ENCODE measurements around the gene KDM1A. TPM values are rescaled to one million over a fixed set of nuclear protein-coding genes. Genes with fewer than 3 reads are reported as not detected.

Gene KDM1A
- total and polyA plus RNA-seq, 9 of the 15 experiments (the other 6 are each of a cell fraction or from before 2014, with no cell fraction given), result 59.2 to 181 (median 168) TPM

DNA sequence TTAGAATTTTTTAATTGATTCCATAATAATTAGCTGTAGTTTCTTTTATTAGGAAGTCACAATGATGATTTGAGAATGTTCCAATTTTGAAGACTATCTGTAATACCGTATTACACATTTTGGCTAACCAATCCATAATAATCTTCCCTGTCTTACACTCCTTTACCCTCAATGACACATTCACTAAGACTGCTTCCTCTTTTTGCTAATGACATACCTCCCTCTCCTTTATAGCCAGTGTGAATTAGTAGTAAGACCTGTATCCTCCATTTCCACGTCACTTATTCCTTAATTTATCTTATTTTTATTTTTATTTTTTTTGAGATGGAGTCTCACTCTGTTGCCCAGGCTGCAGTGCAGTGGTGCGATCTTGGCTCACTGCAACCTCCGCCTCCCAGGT is 10.1 kb downstream of the KDM1A start:
- CTCF ChIA-PET (ENCODE audit: low intra/inter-chr PET ratio), result no interaction called here
- H3K27ac ChIP-seq (ENCODE audit: extremely low read depth, low read depth, low read length), result no peak overlapping the region
- WGBS (ENCODE audit: insufficient coverage, low coverage, missing lambda C conversion rate), result 79% methylated on average over 4 of the region's 4 CpGs

More for the DNA sequence above, 10.1 kb downstream of the KDM1A start:
- intact Hi-C loops (cut with micrococcal nuclease), result no loop called here
- ATAC-seq (peak; percentile 48; the same call in 1 of the 3 replicates), DNase-seq (ENCODE audit: extremely low read depth in 1 of 4, low spot score in 3 of 4) (no peak), FAIRE-seq (no peak)
- Histone ChIP-seq H3K27me3 (ENCODE audit: control insufficient read depth in 2 of 2, insufficient read depth in 2 of 2, low read length in 2 of 2) (no peaks in the 10 kb centered on the region), H3K4me2 (ENCODE audit: insufficient read depth, low read length) (no peak overlapping the region), H3K9me1 (ENCODE audit: control insufficient read depth, insufficient read depth, low read length) (peaks cover 4% of the 10 kb centered on the region), H3K4me3 (no peak overlapping the region), H3K4me1 (replicated peaks in 1 of 2; ENCODE audit: control insufficient read depth in 2 of 2, insufficient read depth in 2 of 2, low read length in 2 of 2) (peaks cover 4 to 12% of the 10 kb centered on the region in 2 experiments; a peak in 2 of 5 replicates), H3K36me3 (ENCODE audit: control insufficient read depth, insufficient read depth, low read length) (peaks cover 17% of the 10 kb centered on the region; the same call in 1 of the 3 replicates), H2AFZ (ENCODE audit: low read depth, low read length) (no peak overlapping the region), H3K79me2 (ENCODE audit: control insufficient read depth, insufficient read depth, low read length) (peaks cover 97% of the 10 kb centered on the region), H3K9me3 (replicated peaks; ENCODE audit: control insufficient read depth, insufficient read depth, low read depth, low read length) (no peaks in the 10 kb centered on the region), H3K9ac (ENCODE audit: insufficient read depth in 1 of 2, low read depth in 2 of 2, low read length in 2 of 2) (no peak overlapping the region), H4K20me1 (replicated peaks; ENCODE audit: control insufficient read depth, insufficient read depth, low read length) (peaks cover 26% of the 10 kb centered on the region)
- no peak for TF ChIP-seq ELK1 (CRISPR knock-in tag; IDR thresholded peaks at IDR 0.05)
- TF ChIP-seq SMAD4 (CRISPR knock-in tag; conservative IDR thresholded peaks at IDR 0.05), result no peak
- TF ChIP-seq SPI1 (IDR thresholded peaks at IDR 0.05; ENCODE audit: borderline replicate concordance, low read depth, low read length), result 0 out of 2 replicates have a peak, but pooled peaks have one; percentile 8
- no peak for TF ChIP-seq ZHX1 (conservative IDR thresholded peaks at IDR 0.05; ENCODE audit: low read length)
- TF ChIP-seq DACH1 (IDR thresholded peaks at IDR 0.05; ENCODE audit: partially characterized antibody), result peak; percentile 51
- TF ChIP-seq ZNF3 (CRISPR knock-in tag; IDR thresholded peaks at IDR 0.05), result no peak
- no TSS peak for BruUV-seq (replicated peaks)
- in situ Hi-C loops (cut with MboI), result no loop called here
- POLR2A ChIA-PET, result interaction anchor here (0.6 kb wide), 1 partner anchor 72 kb away, joined by 3 read pairs; no protein-coding TSS in a partner anchor

Measured in K562 (cell line).